GM12878 (cell line): ENCODE measurements around the gene TMEM131L. TPM values are rescaled to one million over a fixed set of nuclear protein-coding genes. Genes with fewer than 3 reads are reported as not detected.
A peak's percentile ranks its signal among the peaks of the same experiment; 100 is the strongest.

Source experiments
- ATF7 ChIP-seq: fragments of 450-650 bp; IDR thresholded peaks from 2 replicates; pipeline ENCODE4 v1.6.1; 2016; ENCODE audit warnings: low read depth, mild to moderate bottlenecking
- ETV6 ChIP-seq, 2 experiments: fragments of 450-650 bp in 1 of 2; IDR thresholded peaks in 1 of 2; conservative IDR thresholded peaks in 1 of 2; 2 replicates each; pipeline ENCODE4 v1.6.1; 2014; ENCODE audit warnings: antibody characterized with exemption in 1 of 2, borderline replicate concordance in 1 of 2, low read depth in 1 of 2, mild to moderate bottlenecking in 1 of 2, moderate library complexity in 1 of 2
- IKZF2 ChIP-seq, 2 experiments: fragments of 450-650 bp; IDR thresholded peaks; 2 replicates each; pipeline ENCODE4 v1.6.1; 2017; ENCODE audit warnings: mild to moderate bottlenecking in 2 of 2, moderate library complexity in 2 of 2
- JUND ChIP-seq: IDR thresholded peaks from 2 replicates; pipeline ENCODE4 v1.6.1; 2012; ENCODE audit warnings: low read depth, mild to moderate bottlenecking, low read length, improper control_type of control experiment, moderate library complexity
- MTA3 ChIP-seq: IDR thresholded peaks from 2 replicates; pipeline ENCODE4 v1.6.1; 2012; ENCODE audit warnings: low read length, inconsistent platforms, borderline replicate concordance
- MYC ChIP-seq: IDR thresholded peaks from 2 replicates; pipeline ENCODE4 v1.6.1; 2011; ENCODE audit warnings: mild to moderate bottlenecking, low read length, moderate library complexity, inconsistent platforms; ENCODE audit not compliant: insufficient read depth, insufficient replicate concordance, insufficient read length, severe bottlenecking
- NRF1 ChIP-seq: conservative IDR thresholded peaks from 2 replicates; pipeline ENCODE4 v1.6.1; 2011; ENCODE audit warnings: mild to moderate bottlenecking, low read depth, low read length, improper control_type of control experiment
- POLR2A ChIP-seq: IDR thresholded peaks from 2 replicates; pipeline ENCODE4 v1.6.1; 2011; ENCODE audit warnings: low read depth, mild to moderate bottlenecking, low read length
- STAT1 ChIP-seq: fragments of 450-650 bp; conservative IDR thresholded peaks from 2 replicates; pipeline ENCODE4 v1.6.1; 2014; ENCODE audit warnings: antibody characterized with exemption, mild to moderate bottlenecking
- SUPT20H ChIP-seq: IDR thresholded peaks from 2 replicates; pipeline ENCODE4 v1.6.1; 2011; ENCODE audit warnings: low read depth, mild to moderate bottlenecking, low read length, moderate library complexity, borderline replicate concordance; ENCODE audit not compliant: control insufficient read depth
- ZBED1 ChIP-seq: IDR thresholded peaks from 2 replicates; pipeline ENCODE4 v1.6.1; 2016; ENCODE audit warnings: borderline replicate concordance
- polyA plus RNA-seq, 11 experiments: library from polyadenylated mRNA; depleted of rRNA in 4 of 11; unstranded in 6 of 11; stranded (reverse) in 5 of 11; fragments of >200 nt; fragmentation: Nextera tagmentation in 4 of 11; fragmentation: Illumina TruSeq in 1 of 11; extraction: Ambion mirVana in 4 of 11; extraction: Trizol in 1 of 11; gene quantifications; 1 replicate in 1 of 11; 2 replicates in 10 of 11; pipeline versions ENCODE4 v1.2.1 to v1.2.3, GENCODE V29; 2011 to 2016; ENCODE audit warnings: inconsistent platforms in 2 of 11, missing spikeins in 2 of 11, low read depth in 1 of 11
- total RNA-seq, 4 experiments: library from RNA; depleted of rRNA in 3 of 4; stranded (reverse); fragments of >200 nt in 3 of 4; fragmentation: Illumina TruSeq in 1 of 4; extraction: Trizol in 1 of 4; gene quantifications; 2 replicates each; pipeline versions ENCODE4 v1.2.1 to v1.2.3, GENCODE V29; 2013 to 2021
- TF ChIP-seq, protein P1 (sequence below): IDR thresholded peaks from 2 replicates; pipeline ENCODE4 v1.6.1; 2012; ENCODE audit warnings: low read depth, low read length, improper control_type of control experiment
- TF ChIP-seq, protein P2 (sequence below): fragments of 450-650 bp; IDR thresholded peaks from 2 replicates; pipeline ENCODE4 v1.6.1; 2017; ENCODE audit warnings: antibody characterized with exemption, mild to moderate bottlenecking, moderate library complexity
- TF ChIP-seq, protein P3 (sequence below): IDR thresholded peaks from 2 replicates; pipeline ENCODE4 v1.6.1; 2012; ENCODE audit warnings: low read depth, low read length, improper control_type of control experiment
- TF ChIP-seq, protein P4 (sequence below): IDR thresholded peaks from 2 replicates; pipeline ENCODE4 v1.6.1; 2012; ENCODE audit warnings: mild to moderate bottlenecking, low read depth, low read length

The TMEM131L gene
- total and polyA plus RNA-seq, 10 of the 15 experiments (the other 5 are each of a cell fraction or from before 2014, with no cell fraction given) = 8.5 to 101 (median 74.4) TPM

DNA sequence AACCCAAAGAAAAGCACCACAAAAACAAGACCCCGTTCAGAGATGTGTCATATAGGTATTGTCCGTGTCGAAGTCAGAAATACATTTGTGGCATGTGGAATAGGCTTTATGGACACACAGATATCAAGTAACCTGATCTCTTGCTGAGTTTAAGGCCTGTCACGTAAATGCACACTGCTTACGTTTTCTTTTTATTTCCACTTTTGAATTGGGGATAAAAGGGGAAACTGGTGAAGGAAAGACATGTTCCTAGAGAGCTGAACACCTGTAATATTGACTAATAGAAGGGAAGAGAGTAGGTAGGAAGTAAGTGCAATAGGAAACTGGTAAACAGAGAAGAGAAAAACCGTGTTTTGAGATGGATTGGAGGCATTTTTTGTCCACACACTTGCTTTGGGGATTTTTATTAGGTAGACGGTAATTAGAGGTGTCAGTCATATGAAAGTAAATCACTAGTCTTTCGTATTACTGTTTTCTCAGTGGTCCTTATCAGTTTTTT, 24.9 kb downstream of the TMEM131L start (continued):
- TF ChIP-seq, protein P1, sequence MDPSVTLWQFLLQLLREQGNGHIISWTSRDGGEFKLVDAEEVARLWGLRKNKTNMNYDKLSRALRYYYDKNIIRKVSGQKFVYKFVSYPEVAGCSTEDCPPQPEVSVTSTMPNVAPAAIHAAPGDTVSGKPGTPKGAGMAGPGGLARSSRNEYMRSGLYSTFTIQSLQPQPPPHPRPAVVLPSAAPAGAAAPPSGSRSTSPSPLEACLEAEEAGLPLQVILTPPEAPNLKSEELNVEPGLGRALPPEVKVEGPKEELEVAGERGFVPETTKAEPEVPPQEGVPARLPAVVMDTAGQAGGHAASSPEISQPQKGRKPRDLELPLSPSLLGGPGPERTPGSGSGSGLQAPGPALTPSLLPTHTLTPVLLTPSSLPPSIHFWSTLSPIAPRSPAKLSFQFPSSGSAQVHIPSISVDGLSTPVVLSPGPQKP = no peak
- TF ChIP-seq ATF7 = peak; percentile 48; the same call in 1 of the 2 replicates
- TF ChIP-seq, protein P2, sequence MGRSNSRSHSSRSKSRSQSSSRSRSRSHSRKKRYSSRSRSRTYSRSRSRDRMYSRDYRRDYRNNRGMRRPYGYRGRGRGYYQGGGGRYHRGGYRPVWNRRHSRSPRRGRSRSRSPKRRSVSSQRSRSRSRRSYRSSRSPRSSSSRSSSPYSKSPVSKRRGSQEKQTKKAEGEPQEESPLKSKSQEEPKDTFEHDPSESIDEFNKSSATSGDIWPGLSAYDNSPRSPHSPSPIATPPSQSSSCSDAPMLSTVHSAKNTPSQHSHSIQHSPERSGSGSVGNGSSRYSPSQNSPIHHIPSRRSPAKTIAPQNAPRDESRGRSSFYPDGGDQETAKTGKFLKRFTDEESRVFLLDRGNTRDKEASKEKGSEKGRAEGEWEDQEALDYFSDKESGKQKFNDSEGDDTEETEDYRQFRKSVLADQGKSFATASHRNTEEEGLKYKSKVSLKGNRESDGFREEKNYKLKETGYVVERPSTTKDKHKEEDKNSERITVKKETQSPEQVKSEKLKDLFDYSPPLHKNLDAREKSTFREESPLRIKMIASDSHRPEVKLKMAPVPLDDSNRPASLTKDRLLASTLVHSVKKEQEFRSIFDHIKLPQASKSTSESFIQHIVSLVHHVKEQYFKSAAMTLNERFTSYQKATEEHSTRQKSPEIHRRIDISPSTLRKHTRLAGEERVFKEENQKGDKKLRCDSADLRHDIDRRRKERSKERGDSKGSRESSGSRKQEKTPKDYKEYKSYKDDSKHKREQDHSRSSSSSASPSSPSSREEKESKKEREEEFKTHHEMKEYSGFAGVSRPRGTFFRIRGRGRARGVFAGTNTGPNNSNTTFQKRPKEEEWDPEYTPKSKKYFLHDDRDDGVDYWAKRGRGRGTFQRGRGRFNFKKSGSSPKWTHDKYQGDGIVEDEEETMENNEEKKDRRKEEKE = no peak
- TF ChIP-seq JUND = no peak
- TF ChIP-seq POLR2A = 0 out of 2 replicates have a peak, but pooled peaks have one; percentile 27
- no peak for TF ChIP-seq NRF1
- TF ChIP-seq MTA3 = no peak
- TF ChIP-seq ETV6 (conservative IDR thresholded peaks at IDR 0.05 in 1 of 2, IDR thresholded peaks at IDR 0.05 in 1 of 2; ENCODE audit: borderline replicate concordance in 1 of 2, low read depth in 1 of 2) = 0 out of 4 replicates have a peak, but pooled peaks of 1 of the 2 experiments have one; percentile 22
- TF ChIP-seq MYC = no peak
- TF ChIP-seq STAT1 = no peak
- peak; percentile 46; the same call in 1 of the 2 replicates for TF ChIP-seq ZBED1
- TF ChIP-seq, protein P3, sequence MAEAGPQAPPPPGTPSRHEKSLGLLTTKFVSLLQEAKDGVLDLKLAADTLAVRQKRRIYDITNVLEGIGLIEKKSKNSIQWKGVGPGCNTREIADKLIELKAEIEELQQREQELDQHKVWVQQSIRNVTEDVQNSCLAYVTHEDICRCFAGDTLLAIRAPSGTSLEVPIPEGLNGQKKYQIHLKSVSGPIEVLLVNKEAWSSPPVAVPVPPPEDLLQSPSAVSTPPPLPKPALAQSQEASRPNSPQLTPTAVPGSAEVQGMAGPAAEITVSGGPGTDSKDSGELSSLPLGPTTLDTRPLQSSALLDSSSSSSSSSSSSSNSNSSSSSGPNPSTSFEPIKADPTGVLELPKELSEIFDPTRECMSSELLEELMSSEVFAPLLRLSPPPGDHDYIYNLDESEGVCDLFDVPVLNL = no peak
- TF ChIP-seq IKZF2 (IDR thresholded peaks at IDR 0.05) = 0 out of 4 replicates have a peak, but pooled peaks of 1 of the 2 experiments have one; percentile 23
- TF ChIP-seq, protein P4, sequence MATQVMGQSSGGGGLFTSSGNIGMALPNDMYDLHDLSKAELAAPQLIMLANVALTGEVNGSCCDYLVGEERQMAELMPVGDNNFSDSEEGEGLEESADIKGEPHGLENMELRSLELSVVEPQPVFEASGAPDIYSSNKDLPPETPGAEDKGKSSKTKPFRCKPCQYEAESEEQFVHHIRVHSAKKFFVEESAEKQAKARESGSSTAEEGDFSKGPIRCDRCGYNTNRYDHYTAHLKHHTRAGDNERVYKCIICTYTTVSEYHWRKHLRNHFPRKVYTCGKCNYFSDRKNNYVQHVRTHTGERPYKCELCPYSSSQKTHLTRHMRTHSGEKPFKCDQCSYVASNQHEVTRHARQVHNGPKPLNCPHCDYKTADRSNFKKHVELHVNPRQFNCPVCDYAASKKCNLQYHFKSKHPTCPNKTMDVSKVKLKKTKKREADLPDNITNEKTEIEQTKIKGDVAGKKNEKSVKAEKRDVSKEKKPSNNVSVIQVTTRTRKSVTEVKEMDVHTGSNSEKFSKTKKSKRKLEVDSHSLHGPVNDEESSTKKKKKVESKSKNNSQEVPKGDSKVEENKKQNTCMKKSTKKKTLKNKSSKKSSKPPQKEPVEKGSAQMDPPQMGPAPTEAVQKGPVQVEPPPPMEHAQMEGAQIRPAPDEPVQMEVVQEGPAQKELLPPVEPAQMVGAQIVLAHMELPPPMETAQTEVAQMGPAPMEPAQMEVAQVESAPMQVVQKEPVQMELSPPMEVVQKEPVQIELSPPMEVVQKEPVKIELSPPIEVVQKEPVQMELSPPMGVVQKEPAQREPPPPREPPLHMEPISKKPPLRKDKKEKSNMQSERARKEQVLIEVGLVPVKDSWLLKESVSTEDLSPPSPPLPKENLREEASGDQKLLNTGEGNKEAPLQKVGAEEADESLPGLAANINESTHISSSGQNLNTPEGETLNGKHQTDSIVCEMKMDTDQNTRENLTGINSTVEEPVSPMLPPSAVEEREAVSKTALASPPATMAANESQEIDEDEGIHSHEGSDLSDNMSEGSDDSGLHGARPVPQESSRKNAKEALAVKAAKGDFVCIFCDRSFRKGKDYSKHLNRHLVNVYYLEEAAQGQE = no peak
- no peak for TF ChIP-seq SUPT20H
